ENCODE measurements around the gene NLRC3. TPM values are rescaled to one million over a fixed set of nuclear protein-coding genes. Genes with fewer than 3 reads are reported as not detected.

Gene NLRC3
- total RNA-seq, 1 donor, result under 0.01 TPM

GRCh38 chr16:3583303-3584038 is 6.3 kb upstream of the NLRC3 start:
- H3K9me3 ChIP-seq (ENCODE audit: low read depth, low read length), result no peaks in the 10 kb centered on the region
- no peak for TF ChIP-seq CTCF (IDR thresholded peaks at IDR 0.05; ENCODE audit: extremely low read depth, low read depth, low read length)
- no peak overlapping the region for H3K27ac ChIP-seq (ENCODE audit: low read depth, low read length)
- H3K4me3 ChIP-seq (ENCODE audit: insufficient read depth, low read length), result no peak overlapping the region
- no peaks in the 10 kb centered on the region for H3K4me1 ChIP-seq (ENCODE audit: insufficient read depth, low read length)
- no peaks in the 10 kb centered on the region for H4K20me1 ChIP-seq (ENCODE audit: insufficient read depth, low read length)
- H3K4me2 ChIP-seq (ENCODE audit: insufficient read depth, low read length), result no peak overlapping the region
- peaks cover 8% of the 10 kb centered on the region for H3K36me3 ChIP-seq (ENCODE audit: insufficient read depth, low read length)
- H3K79me2 ChIP-seq (ENCODE audit: insufficient read depth, low read length), result no peaks in the 10 kb centered on the region
- H3K27me3 ChIP-seq (ENCODE audit: insufficient read depth, low read length), result no peaks in the 10 kb centered on the region
- H2AFZ ChIP-seq (ENCODE audit: low read length), result no peak overlapping the region
- peak; percentile 53 for DNase-seq (ENCODE audit: insufficient read length, low spot score, missing footprints)

- no peak overlapping the region for H3K4me2 ChIP-seq (ENCODE audit: insufficient read depth, low read length)
- H3K79me2 ChIP-seq (ENCODE audit: insufficient read depth, low read length), result no peaks in the 10 kb centered on the region
- no peak overlapping the region for H3K27ac ChIP-seq (ENCODE audit: low read depth, low read length)
- H4K20me1 ChIP-seq (ENCODE audit: insufficient read depth, low read length), result no peaks in the 10 kb centered on the region
- DNase-seq (ENCODE audit: insufficient read length, low spot score, missing footprints), result peak; percentile 69
- peaks cover 8% of the 10 kb centered on the region for H3K36me3 ChIP-seq (ENCODE audit: insufficient read depth, low read length)
- no peak overlapping the region for H3K4me3 ChIP-seq (ENCODE audit: insufficient read depth, low read length)
- no peak overlapping the region for H2AFZ ChIP-seq (ENCODE audit: low read length)
- no peak for TF ChIP-seq CTCF (IDR thresholded peaks at IDR 0.05; ENCODE audit: extremely low read depth, low read depth, low read length)
- H3K4me1 ChIP-seq (ENCODE audit: insufficient read depth, low read length), result no peaks in the 10 kb centered on the region
- no peaks in the 10 kb centered on the region for H3K9me3 ChIP-seq (ENCODE audit: low read depth, low read length)
- H3K27me3 ChIP-seq (ENCODE audit: insufficient read depth, low read length), result no peaks in the 10 kb centered on the region
Observed at GRCh38 chr16:3582276-3583165, 5.3 kb upstream of the NLRC3 start.

- Histone ChIP-seq H3K4me1 (ENCODE audit: insufficient read depth, low read length) (no peaks in the 10 kb centered on the region), H3K4me3 (ENCODE audit: insufficient read depth, low read length) (no peak overlapping the region), H4K20me1 (ENCODE audit: insufficient read depth, low read length) (no peaks in the 10 kb centered on the region), H3K27ac (ENCODE audit: low read depth, low read length) (no peak overlapping the region), H3K9me3 (ENCODE audit: low read depth, low read length) (no peaks in the 10 kb centered on the region), H3K79me2 (ENCODE audit: insufficient read depth, low read length) (no peaks in the 10 kb centered on the region), H3K36me3 (ENCODE audit: insufficient read depth, low read length) (peaks cover 8% of the 10 kb centered on the region), H3K4me2 (ENCODE audit: insufficient read depth, low read length) (no peak overlapping the region), H2AFZ (ENCODE audit: low read length) (no peak overlapping the region), H3K27me3 (ENCODE audit: insufficient read depth, low read length) (no peaks in the 10 kb centered on the region)
- DNase-seq (ENCODE audit: insufficient read length, low spot score, missing footprints), result no peak
- TF ChIP-seq CTCF (IDR thresholded peaks at IDR 0.05; ENCODE audit: extremely low read depth, low read depth, low read length), result no peak
Observed at GRCh38 chr16:3581392-3581791, 4.2 kb upstream of the NLRC3 start.

- Histone ChIP-seq H3K27me3 (ENCODE audit: insufficient read depth, low read length) (no peaks in the 10 kb centered on the region), H4K20me1 (ENCODE audit: insufficient read depth, low read length) (no peaks in the 10 kb centered on the region), H3K36me3 (ENCODE audit: insufficient read depth, low read length) (peaks cover 8% of the 10 kb centered on the region), H3K9me3 (ENCODE audit: low read depth, low read length) (no peaks in the 10 kb centered on the region), H2AFZ (ENCODE audit: low read length) (no peak overlapping the region), H3K79me2 (ENCODE audit: insufficient read depth, low read length) (no peaks in the 10 kb centered on the region), H3K4me2 (ENCODE audit: insufficient read depth, low read length) (no peak overlapping the region), H3K4me1 (ENCODE audit: insufficient read depth, low read length) (no peaks in the 10 kb centered on the region), H3K4me3 (ENCODE audit: insufficient read depth, low read length) (no peak overlapping the region), H3K27ac (ENCODE audit: low read depth, low read length) (no peak overlapping the region)
- DNase-seq (ENCODE audit: insufficient read length, low spot score, missing footprints), result no peak
- TF ChIP-seq CTCF (IDR thresholded peaks at IDR 0.05; ENCODE audit: extremely low read depth, low read depth, low read length), result no peak
Observed at GRCh38 chr16:3580686-3581085, 3.5 kb upstream of the NLRC3 start.

All from osteoblast (primary cell).